DMS114 treated with DMSO at 0.1 percent for 48 hours (cell line): ENCODE data around the gene PLA2G2F.
"Not testable (repeated sequence)": the region's sequence is repeated elsewhere in the genome, so short reads cannot be mapped to it uniquely, and the experiment has no call there.

Experiments used
- DNase-seq: peaks from one replicate; lab custom pipeline; 2025; ENCODE audit not compliant: unreplicated experiment; lab: John Stamatoyannopoulos, UW

Gene PLA2G2F

GRCh38 chr1:20114021-20114648, 25.0 kb upstream of the PLA2G2F start:
- DNase-seq: no peak

GRCh38 chr1:20115479-20115878, 23.6 kb upstream of the PLA2G2F start:
- no peak for DNase-seq

- DNase-seq: no peak
Measured at GRCh38 chr1:20115916-20116315, 23.2 kb upstream of the PLA2G2F start.

DNA sequence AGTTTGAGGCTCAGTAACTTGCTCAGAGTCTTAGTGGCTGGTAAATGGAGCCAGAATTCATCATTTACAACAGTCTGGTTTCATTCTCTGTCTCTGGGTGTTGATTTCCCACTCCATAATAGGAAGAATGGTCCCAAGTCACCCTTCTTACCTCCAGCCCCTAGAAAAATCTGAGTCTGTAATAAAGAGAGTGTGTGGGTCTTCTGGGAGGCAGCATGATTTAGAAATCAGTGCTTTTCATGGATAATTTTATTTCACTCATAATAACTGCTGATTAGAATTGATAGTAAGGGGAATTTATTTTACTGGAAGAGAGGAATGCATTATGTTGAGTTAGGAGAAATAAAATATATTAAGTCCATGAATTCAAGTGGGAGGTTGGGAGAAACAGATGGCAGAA, 21.9 kb upstream of the PLA2G2F start:
- no peak for DNase-seq

GRCh38 chr1:20119347-20119746, 19.8 kb upstream of the PLA2G2F start, which contains the start of gene PLA2G2D:
PLA2G2D (minus strand) TSS chr1:20119536; CDS start chr1:20119498, 38 bp downstream.
- DNase-seq: no peak

GRCh38 chr1:20120796-20121195, 18.3 kb upstream of the PLA2G2F start:
- DNase-seq: no peak

DNA sequence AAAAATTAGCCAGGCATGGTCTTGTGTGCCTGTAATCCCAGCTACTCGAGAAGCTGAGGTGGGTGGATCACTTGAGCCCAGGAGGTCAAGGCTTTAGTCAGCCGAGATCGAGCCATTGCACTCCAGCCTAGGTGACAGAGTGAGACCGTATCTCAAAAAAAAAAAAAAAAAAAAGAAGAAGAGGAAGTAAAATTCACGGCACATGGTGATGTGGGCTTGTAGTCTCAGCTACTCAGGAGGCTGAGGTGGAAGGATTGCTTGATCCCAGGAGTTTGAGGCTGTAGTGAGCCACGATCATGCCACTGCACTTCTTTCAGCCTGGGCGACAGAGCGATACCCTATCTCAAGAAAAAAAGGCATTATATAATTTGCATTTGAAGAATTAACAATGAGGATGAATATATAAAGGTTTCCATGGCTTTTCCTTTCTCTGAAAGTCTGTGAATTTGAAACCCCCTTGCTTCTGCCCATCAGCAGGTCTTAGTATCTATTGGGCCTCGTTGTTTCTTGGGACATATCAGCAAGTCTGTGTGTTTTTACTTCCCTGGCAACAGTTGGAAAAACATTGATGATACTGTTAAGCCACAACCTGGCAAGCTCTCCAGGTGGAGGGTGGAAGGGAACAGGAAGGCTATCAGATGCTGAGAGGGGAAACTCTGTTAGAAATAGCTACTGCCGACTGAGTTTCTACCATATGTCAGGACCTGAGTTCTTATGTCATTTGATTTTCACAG, 15.2 kb upstream of the PLA2G2F start:
- no peak for DNase-seq

DNA sequence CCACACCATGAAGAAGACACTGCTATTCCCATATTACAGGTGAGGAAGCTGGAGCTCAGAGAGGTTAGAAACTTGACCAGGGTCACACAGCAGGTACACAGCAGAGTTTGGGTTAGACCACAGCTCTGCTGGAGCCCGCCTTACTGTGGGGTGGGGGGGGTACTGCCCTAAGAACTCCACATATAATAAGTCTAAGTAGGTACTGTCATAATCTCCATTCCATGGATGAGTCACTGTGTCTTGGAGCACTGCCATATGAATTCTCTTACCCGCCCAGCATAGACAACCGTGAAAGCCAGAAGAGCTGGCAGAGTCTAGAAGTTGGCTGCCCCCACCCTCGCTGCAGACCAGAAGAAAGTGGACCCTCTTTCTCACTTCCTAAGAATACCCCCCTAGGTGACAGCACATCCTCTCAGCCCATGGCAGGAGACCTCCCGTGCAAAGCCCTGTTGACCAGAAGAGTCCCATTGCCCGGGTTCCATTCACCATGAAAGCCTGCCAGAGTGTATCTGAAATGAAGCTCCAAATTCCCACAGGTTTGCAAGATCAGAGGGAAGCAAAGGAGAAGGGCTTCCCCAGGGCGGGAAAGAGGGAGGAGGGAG, 14.6 kb upstream of the PLA2G2F start:
- DNase-seq: no peak

- no peak for DNase-seq
Measured at GRCh38 chr1:20125100-20125499, 14.0 kb upstream of the PLA2G2F start.

- DNase-seq: no peak
Measured at GRCh38 chr1:20126041-20126805, 12.9 kb upstream of the PLA2G2F start.

DNA sequence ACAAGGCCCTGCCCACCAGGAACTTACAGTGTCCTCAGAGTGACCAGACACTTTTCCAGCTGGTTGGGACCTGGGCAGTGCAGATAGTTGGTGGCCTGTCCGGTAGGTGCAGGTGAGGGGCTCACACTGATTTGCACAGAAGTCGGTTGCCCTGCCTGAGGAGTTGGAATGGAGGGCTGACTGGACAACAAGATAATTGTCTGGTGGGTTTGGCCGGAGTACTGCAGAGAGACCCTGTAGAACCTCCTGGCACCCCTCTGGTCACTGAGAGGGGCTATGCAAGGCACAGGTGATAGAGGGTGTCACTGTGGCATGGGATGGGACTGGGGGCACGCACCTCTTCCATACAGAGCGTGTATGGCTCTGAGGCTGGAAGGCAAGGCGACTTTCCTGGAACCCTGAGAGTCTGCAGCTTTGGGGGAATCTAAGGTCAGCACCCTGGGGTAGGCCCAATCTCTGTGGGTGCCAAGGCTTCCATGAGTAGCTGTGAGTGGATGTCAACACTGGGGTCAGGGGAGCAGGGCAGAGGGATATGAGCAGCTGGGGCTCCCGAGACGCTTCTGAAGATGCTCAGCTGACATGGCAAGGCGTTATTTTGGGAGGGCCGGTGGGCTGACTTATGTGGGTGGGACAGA, 12.2 kb upstream of the PLA2G2F start:
- DNase-seq: no peak

DNA sequence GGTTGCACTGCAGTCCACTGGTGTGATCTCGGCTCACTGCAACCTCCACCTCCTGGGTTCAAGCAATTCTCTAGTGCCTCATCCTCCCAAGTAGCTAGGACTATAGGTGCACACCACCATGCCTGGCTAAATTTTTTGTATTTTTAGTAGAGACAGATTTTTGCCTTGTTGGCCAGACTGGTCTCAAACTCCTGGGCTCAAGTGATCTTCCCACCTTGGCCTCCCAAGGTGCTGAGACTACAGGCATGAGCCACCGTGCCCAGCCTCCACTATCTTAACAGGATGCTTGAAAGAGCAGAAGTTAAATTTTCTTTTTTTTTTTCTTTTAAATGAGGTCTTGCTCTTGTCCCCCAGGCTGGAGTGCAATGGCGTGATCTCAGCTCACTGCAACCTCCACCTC, 8.6 kb upstream of the PLA2G2F start:
- not testable (repeated sequence) for DNase-seq

GRCh38 chr1:20134995-20135394, 4.1 kb upstream of the PLA2G2F start:
- no peak for DNase-seq

DNA sequence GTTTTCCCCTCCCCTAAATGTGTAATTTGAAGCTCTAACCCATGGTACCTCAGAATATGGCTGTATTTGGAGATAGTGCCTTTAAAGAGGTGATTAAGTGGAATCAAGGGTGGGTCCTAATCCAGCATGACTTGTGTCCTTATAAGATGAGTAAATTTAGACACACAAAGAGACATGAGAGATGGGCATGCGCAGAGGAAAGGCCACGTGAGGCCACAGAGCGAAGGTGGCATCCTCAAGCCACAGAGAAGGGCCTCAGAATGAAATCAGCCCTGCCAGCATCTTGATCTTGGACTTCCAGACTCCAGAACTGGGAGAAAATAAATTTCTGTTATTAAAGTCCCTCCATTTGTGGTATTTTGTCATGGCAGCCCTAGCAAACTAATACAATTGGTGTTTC, 2.9 kb upstream of the PLA2G2F start:
- DNase-seq: no peak

GRCh38 chr1:20137055-20137454, 2.1 kb upstream of the PLA2G2F start:
- no peak for DNase-seq

DNA sequence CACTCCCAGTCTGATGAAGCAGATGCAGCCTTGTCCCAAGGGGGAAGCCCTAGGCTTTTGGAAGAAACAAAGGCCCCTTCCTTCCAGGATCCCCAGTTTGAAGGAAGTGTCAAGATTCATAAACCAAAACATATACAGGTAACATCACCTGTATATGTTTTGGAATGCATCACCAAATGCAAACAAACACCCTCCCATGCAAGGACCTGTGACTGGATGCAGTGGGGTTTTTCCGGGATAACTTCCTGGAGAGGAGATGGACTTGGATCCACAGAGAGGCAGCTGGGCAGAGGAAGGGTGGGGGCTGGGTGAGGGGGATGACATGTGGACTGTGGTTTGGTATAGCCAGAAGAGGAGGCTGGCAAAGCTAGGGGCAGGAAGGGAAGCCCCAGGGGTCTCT, 1.5 kb upstream of the PLA2G2F start:
- no peak for DNase-seq

GRCh38 chr1:20138346-20138745, 777 bp upstream of the PLA2G2F start:
- no peak for DNase-seq

DNA sequence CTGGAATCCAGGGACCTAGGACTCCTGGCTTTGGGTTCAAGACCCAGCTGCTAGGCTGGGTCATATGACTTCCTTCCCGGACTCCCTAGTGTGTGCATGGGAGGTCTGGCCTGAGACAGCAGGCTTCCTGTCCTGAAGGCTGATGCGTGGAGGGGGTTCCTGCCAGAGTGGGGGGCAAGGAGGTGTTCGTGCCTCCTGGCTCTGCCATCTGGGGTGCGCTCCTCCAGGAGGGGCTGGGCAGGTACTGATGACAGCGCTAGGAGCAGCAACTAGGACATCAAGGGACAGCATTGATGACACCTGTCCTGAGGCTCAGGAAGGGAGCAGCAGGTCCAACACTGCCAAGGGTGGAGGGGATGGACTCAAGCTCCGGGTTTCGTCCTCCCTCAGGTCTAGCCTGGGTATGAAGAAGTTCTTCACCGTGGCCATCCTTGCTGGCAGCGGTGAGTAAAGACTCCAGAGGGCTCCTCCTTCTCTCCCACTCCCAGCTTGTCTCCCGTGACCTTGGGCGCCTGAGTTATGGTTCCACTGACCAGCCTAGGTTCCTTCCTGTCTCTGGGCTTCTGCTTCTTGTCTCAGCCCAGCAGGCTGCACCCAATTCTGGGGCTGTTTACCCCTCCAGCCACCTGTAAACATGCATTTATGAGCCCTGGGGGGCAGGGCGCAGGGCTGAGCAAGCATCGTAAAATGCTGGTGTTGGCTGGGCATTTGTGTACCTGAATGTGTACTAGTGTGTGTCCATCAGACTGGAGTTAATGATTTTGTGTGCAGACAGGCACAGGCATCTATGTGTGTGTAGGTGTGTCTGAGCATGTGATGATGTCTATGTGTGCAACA, 871 bp downstream of the PLA2G2F start:
- DNase-seq: no peak

- DNase-seq: no peak
Measured at GRCh38 chr1:20141001-20141400, 1.9 kb downstream of the PLA2G2F start.

DNA sequence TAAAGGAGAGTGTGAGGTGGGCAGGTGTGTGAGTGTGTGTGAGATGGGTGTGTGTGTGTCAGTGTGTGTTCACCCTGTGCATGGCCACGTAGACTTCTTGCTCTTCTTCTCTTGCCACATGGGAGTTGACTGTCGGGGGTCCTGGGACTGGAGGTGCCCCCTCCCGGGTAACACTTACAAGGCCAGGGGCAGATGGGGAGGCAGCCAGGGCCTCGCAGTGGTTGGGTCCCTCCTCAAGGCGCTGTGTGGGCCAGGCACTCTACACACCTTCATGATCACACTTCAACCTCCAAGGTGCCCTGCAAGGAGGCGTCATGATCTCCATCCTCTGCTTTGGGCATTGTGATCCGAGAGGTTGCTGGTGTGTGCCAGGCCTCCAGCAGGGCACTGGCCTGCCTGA, 2.3 kb downstream of the PLA2G2F start:
- no peak for DNase-seq
